Gastroesophageal sphincter (tissue), 3 donors: Measurements from ENCODE around the gene TAF8.

Source experiments
- POLR2A ChIP-seq, 2 donors: fragments of 450-650 bp; IDR thresholded peaks; one replicate each; pipeline ENCODE4 v1.6.1; 2017; ENCODE audit warnings: antibody characterized with exemption in 2 of 2, mild to moderate bottlenecking in 2 of 2, moderate library complexity in 1 of 2
- TF ChIP-seq, protein P1 (sequence below), 4 experiments: fragments of 200-600 bp in 2 of 4; fragments of 450-650 bp in 2 of 4; sonication (generic) in 1 of 4; IDR thresholded peaks; one replicate each; pipeline ENCODE4 v1.5.1; 2017 to 2019; ENCODE audit warnings: antibody characterized with exemption in 4 of 4, mild to moderate bottlenecking in 2 of 4, moderate library complexity in 2 of 4

DNA sequence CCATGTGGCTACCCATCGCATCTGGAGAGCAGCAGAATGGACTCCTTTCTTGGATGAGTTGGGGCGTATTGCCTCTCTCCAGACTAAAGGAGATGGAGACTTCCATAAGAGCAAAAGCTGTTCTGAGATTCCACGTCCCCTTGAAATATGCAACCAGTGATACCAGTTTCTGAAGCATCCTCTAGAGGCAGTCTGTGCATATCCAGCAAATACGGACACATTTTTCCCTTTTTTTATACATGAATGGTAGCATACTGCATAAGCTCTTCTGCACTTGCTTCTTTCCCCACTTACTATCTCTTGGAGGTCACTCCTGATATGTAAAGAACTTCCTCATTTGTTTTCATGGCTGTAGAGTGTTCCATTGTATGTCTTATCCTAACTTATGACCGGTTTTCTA, 34.6 kb downstream of the TAF8 start:
- TF ChIP-seq, protein P1, sequence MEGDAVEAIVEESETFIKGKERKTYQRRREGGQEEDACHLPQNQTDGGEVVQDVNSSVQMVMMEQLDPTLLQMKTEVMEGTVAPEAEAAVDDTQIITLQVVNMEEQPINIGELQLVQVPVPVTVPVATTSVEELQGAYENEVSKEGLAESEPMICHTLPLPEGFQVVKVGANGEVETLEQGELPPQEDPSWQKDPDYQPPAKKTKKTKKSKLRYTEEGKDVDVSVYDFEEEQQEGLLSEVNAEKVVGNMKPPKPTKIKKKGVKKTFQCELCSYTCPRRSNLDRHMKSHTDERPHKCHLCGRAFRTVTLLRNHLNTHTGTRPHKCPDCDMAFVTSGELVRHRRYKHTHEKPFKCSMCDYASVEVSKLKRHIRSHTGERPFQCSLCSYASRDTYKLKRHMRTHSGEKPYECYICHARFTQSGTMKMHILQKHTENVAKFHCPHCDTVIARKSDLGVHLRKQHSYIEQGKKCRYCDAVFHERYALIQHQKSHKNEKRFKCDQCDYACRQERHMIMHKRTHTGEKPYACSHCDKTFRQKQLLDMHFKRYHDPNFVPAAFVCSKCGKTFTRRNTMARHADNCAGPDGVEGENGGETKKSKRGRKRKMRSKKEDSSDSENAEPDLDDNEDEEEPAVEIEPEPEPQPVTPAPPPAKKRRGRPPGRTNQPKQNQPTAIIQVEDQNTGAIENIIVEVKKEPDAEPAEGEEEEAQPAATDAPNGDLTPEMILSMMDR (IDR thresholded peaks at IDR 0.05), result no peak
- no peak for TF ChIP-seq POLR2A (IDR thresholded peaks at IDR 0.05)
